Karpas-422 (cell line): Measurements from ENCODE around the gene ILDR2. TPM values are rescaled to one million over a fixed set of nuclear protein-coding genes. Genes with fewer than 3 reads are reported as not detected.
A peak's percentile ranks its signal among the peaks of the same experiment; 100 is the strongest.

Source experiments
- DNase-seq: peaks from one replicate; pipeline ENCODE4 v3.0.0-alpha.2; 2015
- H2AFZ ChIP-seq: fragments of 200-600 bp; sonication (generic); 2 replicates; pipeline ENCODE4 v1.6.1; 2014; ENCODE audit warnings: antibody characterized with exemption, low read length, mixed read lengths
- H3K27ac ChIP-seq: fragments of 200-600 bp; sonication (generic); 2 replicates; pipeline ENCODE4 v1.5.1; 2014; ENCODE audit warnings: mild to moderate bottlenecking, low read length, moderate library complexity
- H3K27me3 ChIP-seq: fragments of 200-600 bp; sonication (generic); 2 replicates; pipeline ENCODE4 v1.6.1; 2014; ENCODE audit warnings: low read length, mixed read lengths
- H3K36me3 ChIP-seq: fragments of 200-600 bp; sonication (generic); 2 replicates; pipeline ENCODE4 v1.6.1; 2014; ENCODE audit warnings: low read length, mixed read lengths; ENCODE audit not compliant: insufficient read depth
- H3K4me1 ChIP-seq: fragments of 200-600 bp; sonication (generic); 2 replicates; pipeline ENCODE4 v1.6.1; 2014; ENCODE audit warnings: mild to moderate bottlenecking, low read length, mixed read lengths
- H3K4me2 ChIP-seq: fragments of 200-600 bp; sonication (generic); 2 replicates; pipeline ENCODE4 v1.6.1; 2014; ENCODE audit warnings: low read length, low read depth, mild to moderate bottlenecking; ENCODE audit not compliant: poor library complexity, severe bottlenecking
- H3K4me3 ChIP-seq: fragments of 200-600 bp; sonication (generic); 2 replicates; pipeline ENCODE4 v1.5.1; 2014; ENCODE audit warnings: mild to moderate bottlenecking, antibody characterized with exemption, low read length, mixed read lengths
- H3K79me2 ChIP-seq: fragments of 200-600 bp; sonication (generic); 2 replicates; pipeline ENCODE4 v1.6.1; 2014; ENCODE audit warnings: mild to moderate bottlenecking, low read length, mixed read lengths
- H3K9ac ChIP-seq: fragments of 200-600 bp; sonication (generic); 2 replicates; pipeline ENCODE4 v1.6.0; 2014; ENCODE audit warnings: low read length
- H3K9me2 ChIP-seq: fragments of 200-600 bp; sonication (generic), shearing (Covaris generic); replicated peaks from 2 replicates; pipeline ENCODE4 v1.6.0; 2014; ENCODE audit warnings: mild to moderate bottlenecking, low read length, moderate library complexity; ENCODE audit not compliant: insufficient read depth
- H3K9me3 ChIP-seq: fragments of 300-700, 200-600 bp; sonication (generic); 2 replicates; pipeline ENCODE4 v1.6.1; 2014; ENCODE audit warnings: low read length, mixed read lengths
- H4K20me1 ChIP-seq: fragments of 200-600 bp; sonication (generic); 2 replicates; pipeline ENCODE4 v1.6.1; 2014; ENCODE audit warnings: mild to moderate bottlenecking, antibody characterized with exemption, low read length, low read depth; ENCODE audit not compliant: insufficient read depth
- total RNA-seq: library from RNA; depleted of rRNA; stranded (reverse); fragments of >200 nt; shearing (Covaris generic); gene quantifications from 2 replicates; pipeline ENCODE4 v1.2.3, GENCODE V29; 2014; ENCODE audit warnings: low replicate concordance

ILDR2 gene
- total RNA-seq, 1 experiment from 2014 or later, result 30.7 TPM

DNA sequence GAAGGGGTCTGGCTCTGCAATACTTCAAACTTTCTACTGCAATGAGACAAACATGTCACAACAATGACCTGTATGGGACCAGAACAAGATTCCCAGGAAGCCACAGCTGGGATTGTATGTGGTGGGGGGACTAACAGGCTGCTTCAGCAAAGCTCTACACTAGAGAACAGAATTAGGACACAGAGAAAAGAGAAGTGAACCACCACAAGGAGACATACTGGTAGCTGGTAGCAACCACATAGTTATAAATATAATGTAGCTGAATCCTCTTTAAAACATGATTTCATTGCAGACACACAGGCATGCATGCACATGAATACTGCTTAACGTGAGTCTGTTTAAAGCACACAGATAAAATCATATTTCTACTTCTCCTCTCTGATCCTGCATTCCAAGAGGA, 3.5 kb upstream of the ILDR2 start:
- peak overlapping the region; percentile 20 for H3K4me2 ChIP-seq
- no peak overlapping the region for H3K4me3 ChIP-seq
- H3K27me3 ChIP-seq, result no peaks in the 10 kb centered on the region
- H3K9me3 ChIP-seq, result no peaks in the 10 kb centered on the region
- H3K79me2 ChIP-seq, result no peaks in the 10 kb centered on the region
- H3K27ac ChIP-seq, result peak overlapping the region; percentile 56
- DNase-seq, result peak; percentile 53
- H3K9me2 ChIP-seq, result no peaks in the 10 kb centered on the region
- H3K4me1 ChIP-seq, result peaks cover 63% of the 10 kb centered on the region
- no peaks in the 10 kb centered on the region for H3K36me3 ChIP-seq
- H4K20me1 ChIP-seq, result no peaks in the 10 kb centered on the region
- peak overlapping the region; percentile 4; the same call in 1 of the 2 replicates for H3K9ac ChIP-seq
- no peak overlapping the region for H2AFZ ChIP-seq

DNA sequence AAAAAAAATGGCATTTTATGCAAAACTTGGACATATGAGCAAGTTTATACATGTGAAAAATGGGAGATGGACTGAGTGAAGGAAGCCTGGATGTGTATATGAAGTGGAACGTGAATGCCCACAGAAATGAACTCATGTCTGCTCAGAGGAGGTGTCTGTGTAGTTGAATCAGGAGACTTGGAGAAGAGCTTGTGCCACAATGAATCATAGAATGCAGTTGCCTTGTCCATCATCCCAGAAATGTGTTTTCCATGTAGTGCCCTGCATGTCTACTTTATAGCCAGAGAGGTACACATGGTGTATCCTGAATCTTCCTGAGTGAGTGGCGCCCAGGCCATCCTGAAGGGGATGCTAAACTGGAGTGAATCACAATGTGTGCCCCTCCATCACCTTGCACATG, 2.6 kb upstream of the ILDR2 start:
- no peaks in the 10 kb centered on the region for H3K9me2 ChIP-seq
- H4K20me1 ChIP-seq, result no peaks in the 10 kb centered on the region
- no peaks in the 10 kb centered on the region for H3K79me2 ChIP-seq
- H3K4me1 ChIP-seq, result peaks cover 72% of the 10 kb centered on the region
- peak overlapping the region; percentile 20 for H3K4me2 ChIP-seq
- H3K36me3 ChIP-seq, result no peaks in the 10 kb centered on the region
- H3K9ac ChIP-seq, result no peak overlapping the region
- H3K27ac ChIP-seq, result no peak overlapping the region
- DNase-seq, result no peak
- H3K4me3 ChIP-seq, result no peak overlapping the region
- no peaks in the 10 kb centered on the region for H3K9me3 ChIP-seq
- no peaks in the 10 kb centered on the region for H3K27me3 ChIP-seq
- no peak overlapping the region for H2AFZ ChIP-seq

DNA sequence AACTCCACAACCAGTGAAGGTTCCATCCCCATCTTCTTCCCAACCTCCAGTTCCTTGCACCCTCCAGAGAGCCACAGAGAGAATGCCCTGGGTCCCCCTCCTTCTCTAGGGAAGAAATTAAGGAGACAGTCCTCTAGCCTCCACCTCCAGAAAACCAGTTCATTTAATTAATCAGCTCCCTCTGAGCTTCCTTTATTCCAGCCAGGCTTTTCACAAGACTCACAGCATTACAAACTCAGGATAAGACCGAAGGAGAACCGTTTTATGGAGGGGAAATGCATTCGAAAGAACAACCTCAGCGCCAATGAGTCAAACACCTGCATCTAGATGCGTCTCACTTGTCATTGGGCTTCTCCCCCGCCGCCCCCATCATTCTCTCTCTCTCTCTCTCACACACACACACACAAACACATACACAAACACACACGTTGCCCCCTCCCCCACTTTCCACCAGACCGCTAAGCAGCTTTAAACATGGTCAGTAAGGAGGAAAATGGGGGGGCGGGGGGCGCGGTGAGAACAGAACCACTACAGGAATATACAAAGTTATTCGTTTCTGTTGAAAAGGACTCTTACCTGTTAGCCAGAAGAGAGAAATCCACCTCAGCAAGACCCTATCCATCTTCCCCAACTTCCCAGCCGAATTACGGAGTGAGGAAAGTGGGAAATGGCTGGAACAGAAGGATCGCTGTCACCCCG, 544 bp downstream of the ILDR2 start:
- peak overlapping the region; percentile 78 for H3K9ac ChIP-seq
- peak overlapping the region; percentile 4; the same call in 1 of the 2 replicates for H3K27ac ChIP-seq
- no peaks in the 10 kb centered on the region for H3K27me3 ChIP-seq
- peaks cover 76% of the 10 kb centered on the region for H3K4me1 ChIP-seq
- no peaks in the 10 kb centered on the region for H3K79me2 ChIP-seq
- H3K9me3 ChIP-seq, result no peaks in the 10 kb centered on the region
- peak; percentile 60 for DNase-seq
- H4K20me1 ChIP-seq, result no peaks in the 10 kb centered on the region
- H3K4me3 ChIP-seq, result peak overlapping the region; percentile 82
- peak overlapping the region; percentile 97 for H3K4me2 ChIP-seq
- H2AFZ ChIP-seq, result peak overlapping the region; percentile 80; the same call in 1 of the 2 replicates
- H3K9me2 ChIP-seq, result no peaks in the 10 kb centered on the region
- H3K36me3 ChIP-seq, result no peaks in the 10 kb centered on the region

DNA sequence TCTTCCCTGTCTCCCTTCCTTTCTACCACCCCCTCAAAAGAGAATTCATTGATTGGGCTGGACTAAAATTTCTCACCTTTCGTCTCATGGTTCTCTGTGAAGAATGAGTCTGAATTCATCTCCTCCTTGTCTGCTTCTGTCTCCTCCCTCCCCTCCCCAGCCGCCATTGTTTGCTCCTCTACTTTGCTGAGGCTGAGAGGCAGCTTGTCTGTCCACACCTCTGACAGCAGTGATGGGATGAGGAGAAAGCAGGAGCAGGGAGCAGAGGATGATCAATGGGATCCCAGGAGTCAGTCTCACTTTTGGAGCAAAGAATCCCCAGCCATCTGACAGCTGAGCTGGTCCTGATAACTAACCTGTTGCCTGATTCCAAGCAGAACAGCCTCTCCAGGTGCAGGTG, 2.5 kb downstream of the ILDR2 start:
- no peak for DNase-seq
- Histone ChIP-seq H3K27me3 (no peaks in the 10 kb centered on the region), H3K9me3 (no peaks in the 10 kb centered on the region), H3K36me3 (no peaks in the 10 kb centered on the region), H3K27ac (no peak overlapping the region), H4K20me1 (no peaks in the 10 kb centered on the region), H3K4me3 (peak overlapping the region; percentile 82; the same call in 1 of the 2 replicates), H2AFZ (no peak overlapping the region), H3K79me2 (no peaks in the 10 kb centered on the region), H3K4me2 (peak overlapping the region; percentile 97), H3K4me1 (peaks cover 67% of the 10 kb centered on the region), H3K9me2 (no peaks in the 10 kb centered on the region), H3K9ac (peak overlapping the region; percentile 78; the same call in 1 of the 2 replicates)

DNA sequence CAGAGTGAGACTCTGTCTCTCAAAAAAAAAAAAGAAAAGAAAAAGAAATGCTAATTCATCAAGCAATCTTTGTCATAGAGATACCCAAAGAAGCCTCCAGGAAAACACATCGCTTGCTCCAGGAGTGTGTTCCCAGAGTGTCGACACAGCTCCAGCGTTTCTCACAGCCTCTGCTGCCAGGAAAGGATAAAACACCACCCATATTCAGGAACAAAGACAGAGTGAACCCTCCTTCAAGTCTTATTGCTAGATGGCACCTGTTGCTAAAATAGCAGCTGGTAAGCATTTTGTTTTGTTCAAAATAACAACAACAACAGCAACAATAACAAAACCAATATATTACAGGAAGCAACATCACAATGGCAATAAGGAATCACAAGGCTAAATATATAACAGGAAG, 3.1 kb downstream of the ILDR2 start:
- no peaks in the 10 kb centered on the region for H3K9me3 ChIP-seq
- no peaks in the 10 kb centered on the region for H3K27me3 ChIP-seq
- H3K4me1 ChIP-seq, result peaks cover 61% of the 10 kb centered on the region
- H2AFZ ChIP-seq, result no peak overlapping the region
- no peaks in the 10 kb centered on the region for H3K9me2 ChIP-seq
- DNase-seq, result no peak
- H3K27ac ChIP-seq, result no peak overlapping the region
- H4K20me1 ChIP-seq, result no peaks in the 10 kb centered on the region
- H3K9ac ChIP-seq, result no peak overlapping the region
- no peaks in the 10 kb centered on the region for H3K79me2 ChIP-seq
- H3K4me2 ChIP-seq, result no peak overlapping the region
- no peaks in the 10 kb centered on the region for H3K36me3 ChIP-seq
- H3K4me3 ChIP-seq, result no peak overlapping the region

DNA sequence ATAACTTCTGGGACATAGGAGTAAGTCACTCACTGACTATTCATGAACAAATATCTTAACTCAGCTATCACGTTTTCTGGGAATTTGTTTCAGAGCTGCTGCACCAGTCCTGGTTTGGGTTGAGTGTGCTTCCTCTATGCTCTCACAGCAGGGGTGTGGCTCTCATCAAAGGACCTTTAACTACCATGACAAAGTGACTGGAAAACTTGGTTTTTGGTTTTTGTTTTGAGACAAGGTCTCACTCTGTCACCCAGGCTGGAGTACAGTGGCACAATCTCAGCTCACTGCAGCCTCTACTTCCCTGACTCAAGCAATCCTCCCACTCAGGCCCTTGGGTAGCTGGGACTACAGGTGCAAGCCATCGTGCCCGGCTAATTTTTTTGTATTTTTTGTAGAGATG, 4.1 kb downstream of the ILDR2 start:
- no peak for DNase-seq
- H4K20me1 ChIP-seq, result peaks cover 3% of the 10 kb centered on the region; the same call in 1 of the 2 replicates
- H3K27me3 ChIP-seq, result no peaks in the 10 kb centered on the region
- peaks cover 51% of the 10 kb centered on the region for H3K4me1 ChIP-seq
- no peak overlapping the region for H2AFZ ChIP-seq
- no peak overlapping the region for H3K27ac ChIP-seq
- H3K79me2 ChIP-seq, result no peaks in the 10 kb centered on the region
- peak overlapping the region; percentile 12 for H3K4me2 ChIP-seq
- no peaks in the 10 kb centered on the region for H3K36me3 ChIP-seq
- no peak overlapping the region for H3K4me3 ChIP-seq
- H3K9me2 ChIP-seq, result no peaks in the 10 kb centered on the region
- H3K9ac ChIP-seq, result no peak overlapping the region
- H3K9me3 ChIP-seq, result no peaks in the 10 kb centered on the region

DNA sequence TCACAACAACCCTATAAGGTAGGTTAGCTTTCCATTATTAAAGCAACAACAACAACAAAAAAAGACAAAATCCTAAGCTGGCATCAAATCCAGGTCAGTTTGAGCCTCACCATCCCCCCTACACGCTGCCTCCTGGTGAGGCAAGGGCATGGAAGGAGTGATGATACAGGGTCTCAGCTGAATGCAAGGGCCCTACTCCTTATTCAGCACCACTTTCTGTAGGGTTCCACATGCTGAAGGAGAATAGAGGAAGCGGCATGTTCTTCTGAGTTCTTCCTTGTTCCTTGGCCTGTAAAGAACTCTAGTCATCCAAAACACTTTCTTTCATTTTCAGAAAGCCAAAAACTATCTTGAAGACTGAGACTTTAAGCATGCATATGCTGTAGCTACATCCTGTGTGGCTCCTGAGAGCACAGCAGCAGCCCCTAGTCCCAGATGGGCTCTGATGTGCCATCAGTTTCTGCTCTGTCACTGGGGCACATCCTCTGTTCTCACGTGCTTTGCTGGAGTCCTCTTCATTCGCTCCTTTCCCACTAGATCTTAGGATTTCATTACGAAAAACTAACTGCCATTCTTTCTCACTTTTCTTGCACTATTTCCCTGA, 6.2 kb downstream of the ILDR2 start:
- DNase-seq, result no peak
- no peak overlapping the region for H3K27ac ChIP-seq

DNA sequence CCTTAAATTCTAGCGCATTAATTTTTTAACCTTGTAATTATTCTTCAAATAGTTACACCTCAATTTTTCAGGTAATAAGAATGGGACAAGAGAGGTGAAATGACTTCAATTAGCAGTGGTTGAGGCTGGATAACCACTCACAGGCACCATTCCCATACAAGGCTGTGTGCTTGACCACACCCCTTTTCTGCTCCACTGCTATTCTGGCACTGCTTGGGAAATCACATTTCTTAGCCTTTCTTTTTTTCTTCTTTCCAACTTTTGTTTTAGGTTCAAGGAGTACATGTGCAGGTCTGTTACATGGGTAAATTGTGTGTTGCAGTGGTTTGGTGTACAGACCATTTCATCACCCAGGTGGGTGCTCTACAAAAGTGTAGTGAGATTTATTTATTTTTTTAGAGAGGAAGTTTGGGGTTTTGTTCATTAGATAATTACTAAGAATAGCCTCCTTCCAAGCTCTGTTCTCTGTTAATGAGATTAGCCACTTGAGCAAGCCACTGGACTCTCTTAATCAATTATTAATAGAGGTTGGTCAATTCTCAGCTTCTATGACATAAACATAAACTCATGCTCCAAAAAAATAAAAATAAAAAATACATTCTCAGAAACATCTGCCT, 14.4 kb downstream of the ILDR2 start:
- Histone ChIP-seq H3K9ac (no peak overlapping the region), H3K4me1 (no peaks in the 10 kb centered on the region), H2AFZ (no peak overlapping the region), H3K4me2 (no peak overlapping the region), H3K4me3 (no peak overlapping the region), H3K9me3 (no peaks in the 10 kb centered on the region), H3K27ac (no peak overlapping the region), H3K79me2 (no peaks in the 10 kb centered on the region), H3K36me3 (no peaks in the 10 kb centered on the region), H3K9me2 (no peaks in the 10 kb centered on the region), H4K20me1 (no peaks in the 10 kb centered on the region), H3K27me3 (no peaks in the 10 kb centered on the region)
- no peak for DNase-seq

More for the DNA sequence above, 6.2 kb downstream of the ILDR2 start:
- Histone ChIP-seq H3K27me3 (no peaks in the 10 kb centered on the region), H3K9me3 (no peaks in the 10 kb centered on the region), H2AFZ (no peak overlapping the region), H3K9me2 (no peaks in the 10 kb centered on the region), H3K79me2 (no peaks in the 10 kb centered on the region), H4K20me1 (peaks cover 6% of the 10 kb centered on the region; the same call in 1 of the 2 replicates), H3K4me1 (peaks cover 38% of the 10 kb centered on the region), H3K4me3 (no peak overlapping the region), H3K4me2 (no peak overlapping the region), H3K36me3 (no peaks in the 10 kb centered on the region), H3K9ac (no peak overlapping the region)
